Kidney (tissue), 14 donors: ENCODE results near the gene GRB10. TPM values are rescaled to one million over a fixed set of nuclear protein-coding genes. Genes with fewer than 3 reads are reported as not detected.

Experiments
- DNase-seq, 5 donors: peaks; one replicate each; pipeline ENCODE4 v3.0.0-alpha.2; 2013 to 2020
- FAIRE-seq: peaks from 2 replicates; lab custom pipeline; 2012; peaks lifted over from hg19 to GRCh38; lab: Jason Lieb, UNC
- H3K27ac ChIP-seq, 2 donors: one replicate each; pipeline ENCODE4 v1.7.0; 2013; ENCODE audit warnings: low read depth in 2 of 2, low read length in 2 of 2, inconsistent platforms in 1 of 2
- H3K27me3 ChIP-seq: one replicate; pipeline ENCODE4 v1.7.1; 2013; ENCODE audit warnings: low read length, inconsistent platforms; ENCODE audit not compliant: control insufficient read depth, insufficient read depth
- H3K36me3 ChIP-seq, 3 donors: one replicate each; pipeline versions ENCODE4 v1.7.0 to v1.7.1; 2013; ENCODE audit warnings: low read length in 3 of 3, control low read depth in 1 of 3, inconsistent platforms in 1 of 3; ENCODE audit not compliant: insufficient read depth in 3 of 3, control insufficient read depth in 2 of 3
- H3K4me1 ChIP-seq, 3 donors: one replicate each; pipeline versions ENCODE4 v1.7.0 to v1.7.1; 2013; ENCODE audit warnings: low read length in 3 of 3, inconsistent platforms in 1 of 3, low read depth in 1 of 3; ENCODE audit not compliant: control insufficient read depth in 2 of 3, insufficient read depth in 2 of 3
- H3K4me3 ChIP-seq, 3 donors: one replicate each; pipeline versions ENCODE4 v1.7.0 to v1.8.1; 2013; ENCODE audit warnings: low read length in 3 of 3, control low read depth in 1 of 3, inconsistent platforms in 1 of 3
- H3K9ac ChIP-seq, 3 donors: one replicate each; pipeline versions ENCODE4 v1.7.0 to v1.7.1; 2013; ENCODE audit warnings: low read length in 3 of 3, control low read depth in 1 of 3, inconsistent platforms in 1 of 3
- H3K9me3 ChIP-seq, 3 donors: one replicate each; pipeline versions ENCODE4 v1.7.0 to v1.7.1; 2013; ENCODE audit warnings: low read length in 3 of 3, control low read depth in 1 of 3, inconsistent platforms in 1 of 3; ENCODE audit not compliant: control insufficient read depth in 2 of 3, insufficient read depth in 1 of 3
- intact Hi-C: fragments of 100-400 bp; cut with DNase I; formaldehyde crosslinking; loops from one replicate; pipeline ENCODE4 v1.11.1; 2022
- polyA plus RNA-seq: library from polyadenylated mRNA; stranded (reverse); fragments of 350-450 nt; fragmentation: Illumina TruSeq; extraction: RNeasy Lipid Tissue Mini Kit (QIAGEN cat#74804); gene quantifications from one replicate; pipeline ENCODE4 v1.2.3, GENCODE V29; 2014; ENCODE audit warnings: low read depth, low replicate concordance; ENCODE audit not compliant: insufficient read depth
- total RNA-seq: library from RNA; stranded (reverse); fragmentation: NEBNext Ultra II Directional; extraction: Animal tissue kit (Norgen Biotek cat#: 25700); gene quantifications from one replicate; pipeline ENCODE4 v1.2.1, GENCODE V29; 2021
- TF ChIP-seq, protein P1 (sequence below): IDR thresholded peaks from 3 replicates; pipeline ENCODE4 v1.5.1; 2012; ENCODE audit warnings: mild to moderate bottlenecking, moderate library complexity, borderline replicate concordance; ENCODE audit not compliant: insufficient read depth; ENCODE audit errors: extremely low read depth
- donor health status: control.
- donor health status: control.
- donor health status: control.
- donor health status: control.
- donor health status: control.
- donor health status: DM: yes; HTN: yes; CAD: no.
- donor health status: Normal renal cell carcinoma (clear cell type).

Gene GRB10
- total and polyA plus RNA-seq, 2 donors from 2014 or later = 32.3 to 57.8 TPM

GRCh38 chr7:50605059-50605458, 177.6 kb downstream of the GRB10 start:
- FAIRE-seq = no peak
- no peaks in the 10 kb centered on the region for H3K27me3 ChIP-seq
- no peak overlapping the region for H3K4me3 ChIP-seq
- TF ChIP-seq, protein P1, sequence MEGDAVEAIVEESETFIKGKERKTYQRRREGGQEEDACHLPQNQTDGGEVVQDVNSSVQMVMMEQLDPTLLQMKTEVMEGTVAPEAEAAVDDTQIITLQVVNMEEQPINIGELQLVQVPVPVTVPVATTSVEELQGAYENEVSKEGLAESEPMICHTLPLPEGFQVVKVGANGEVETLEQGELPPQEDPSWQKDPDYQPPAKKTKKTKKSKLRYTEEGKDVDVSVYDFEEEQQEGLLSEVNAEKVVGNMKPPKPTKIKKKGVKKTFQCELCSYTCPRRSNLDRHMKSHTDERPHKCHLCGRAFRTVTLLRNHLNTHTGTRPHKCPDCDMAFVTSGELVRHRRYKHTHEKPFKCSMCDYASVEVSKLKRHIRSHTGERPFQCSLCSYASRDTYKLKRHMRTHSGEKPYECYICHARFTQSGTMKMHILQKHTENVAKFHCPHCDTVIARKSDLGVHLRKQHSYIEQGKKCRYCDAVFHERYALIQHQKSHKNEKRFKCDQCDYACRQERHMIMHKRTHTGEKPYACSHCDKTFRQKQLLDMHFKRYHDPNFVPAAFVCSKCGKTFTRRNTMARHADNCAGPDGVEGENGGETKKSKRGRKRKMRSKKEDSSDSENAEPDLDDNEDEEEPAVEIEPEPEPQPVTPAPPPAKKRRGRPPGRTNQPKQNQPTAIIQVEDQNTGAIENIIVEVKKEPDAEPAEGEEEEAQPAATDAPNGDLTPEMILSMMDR = no peak
- no peaks in the 10 kb centered on the region for H3K9me3 ChIP-seq
- DNase-seq = no peak
- no peaks in the 10 kb centered on the region for H3K4me1 ChIP-seq
- no peak overlapping the region for H3K27ac ChIP-seq
- no peak overlapping the region for H3K9ac ChIP-seq
- intact Hi-C loops = no loop called here
- peaks cover 0 to 51% (median 20%) of the 10 kb centered on the region in 3 donors for H3K36me3 ChIP-seq

- Histone ChIP-seq H3K9ac (no peak overlapping the region), H3K36me3 (peaks cover 0 to 50% (median 26%) of the 10 kb centered on the region in 3 donors), H3K27ac (no peak overlapping the region), H3K4me1 (no peaks in the 10 kb centered on the region), H3K27me3 (no peaks in the 10 kb centered on the region), H3K4me3 (no peak overlapping the region), H3K9me3 (no peaks in the 10 kb centered on the region)
- DNase-seq (peak in 1 of 5 donors; percentile 32), FAIRE-seq (no peak)
- TF ChIP-seq, protein P1 = no peak
- intact Hi-C loops = no loop called here
These were observed 179.4 kb downstream of the GRB10 start for GRCh38 chr7:50603287-50603686.

DNA sequence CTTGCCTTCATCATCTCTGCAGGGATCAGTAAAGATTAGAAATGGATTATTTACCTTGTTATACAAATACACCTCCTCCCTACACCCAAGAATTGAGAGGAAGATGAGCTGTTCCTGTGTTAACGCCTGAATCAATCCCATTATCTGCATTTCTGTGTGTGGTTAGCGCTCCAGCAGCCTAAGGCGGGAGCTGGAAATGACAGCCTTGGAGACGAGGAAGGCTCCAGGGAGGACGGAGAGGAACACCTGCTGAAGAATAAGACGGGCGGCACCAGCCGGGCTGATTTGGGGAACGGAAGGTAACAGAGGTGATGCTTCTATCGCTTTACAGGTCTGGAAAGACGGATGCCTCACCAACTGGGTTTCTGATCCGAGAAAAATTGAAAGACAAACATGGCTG, 183.3 kb downstream of the GRB10 start:
- intact Hi-C loops = no loop called here
- Histone ChIP-seq H3K4me3 (no peak overlapping the region), H3K9ac (no peak overlapping the region), H3K4me1 (no peaks in the 10 kb centered on the region), H3K27me3 (no peaks in the 10 kb centered on the region), H3K9me3 (no peaks in the 10 kb centered on the region), H3K27ac (no peak overlapping the region), H3K36me3 (peaks cover 0 to 27% (median 20%) of the 10 kb centered on the region in 3 donors)
- TF ChIP-seq, protein P1 = no peak
- DNase-seq (no peak), FAIRE-seq (no peak)
